Astrocyte (in vitro differentiated cells and primary cell): ENCODE data around the gene ZEB2. TPM values are rescaled to one million over a fixed set of nuclear protein-coding genes. Genes with fewer than 3 reads are reported as not detected.
A peak's percentile ranks its signal among the peaks of the same experiment; 100 is the strongest.

Experiments
- DNase-seq: peaks from one replicate; pipeline ENCODE4 v3.0.0-alpha.2; 2010; ENCODE audit warnings: low read depth
- FAIRE-seq: peaks from 2 replicates; lab custom pipeline; 2011; peaks lifted over from hg19 to GRCh38; lab: Jason Lieb, UNC
- H2AFZ ChIP-seq: 2 replicates; pipeline ENCODE4 v1.6.0; 2012; ENCODE audit warnings: low read depth, low read length, inconsistent platforms
- H3K27ac ChIP-seq: 2 replicates; pipeline ENCODE4 v1.5.1; 2011; ENCODE audit warnings: low read depth, low read length, inconsistent platforms
- H3K27me3 ChIP-seq: 2 replicates; pipeline ENCODE4 v1.6.0; 2011; ENCODE audit warnings: low read length, inconsistent platforms; ENCODE audit not compliant: insufficient read depth
- H3K36me3 ChIP-seq: 2 replicates; pipeline ENCODE4 v1.5.1; 2011; ENCODE audit warnings: low read length, inconsistent platforms; ENCODE audit not compliant: insufficient read depth
- H3K4me1 ChIP-seq: 2 replicates; pipeline ENCODE4 v1.5.1; 2011; ENCODE audit warnings: low read length, inconsistent platforms; ENCODE audit not compliant: insufficient read depth
- H3K4me2 ChIP-seq: 2 replicates; pipeline ENCODE4 v1.6.0; 2012; ENCODE audit warnings: low read length, inconsistent platforms
- H3K4me3 ChIP-seq: 2 replicates; pipeline ENCODE4 v1.5.1; 2011; ENCODE audit warnings: low read depth, mild to moderate bottlenecking, low read length, inconsistent platforms; ENCODE audit not compliant: insufficient read depth
- H3K79me2 ChIP-seq: 2 replicates; pipeline ENCODE4 v1.6.0; 2012; ENCODE audit warnings: mild to moderate bottlenecking, low read length, inconsistent platforms; ENCODE audit not compliant: insufficient read depth
- H3K9ac ChIP-seq: 2 replicates; pipeline ENCODE4 v1.6.0; 2012; ENCODE audit warnings: mild to moderate bottlenecking, low read length, inconsistent platforms
- H3K9me3 ChIP-seq: 2 replicates; pipeline ENCODE4 v1.5.1; 2012; ENCODE audit warnings: low read depth, mild to moderate bottlenecking, low read length, inconsistent platforms; ENCODE audit not compliant: insufficient read depth
- H4K20me1 ChIP-seq: 2 replicates; pipeline ENCODE4 v1.6.0; 2012; ENCODE audit warnings: low read length, inconsistent platforms; ENCODE audit not compliant: insufficient read depth
- H3K27ac Mint-ChIP-seq: one replicate; pipeline ENCODE4 v1.8.0; 2021; ENCODE audit warnings: mild to moderate bottlenecking, mixed read lengths; ENCODE audit not compliant: unreplicated experiment
- H3K27me3 Mint-ChIP-seq: one replicate; pipeline ENCODE4 v1.8.0; 2021; ENCODE audit warnings: low read depth, mixed read lengths; ENCODE audit not compliant: unreplicated experiment
- H3K36me3 Mint-ChIP-seq: one replicate; pipeline ENCODE4 v1.8.0; 2021; ENCODE audit warnings: low read depth, mixed read lengths; ENCODE audit not compliant: unreplicated experiment
- H3K4me1 Mint-ChIP-seq: one replicate; pipeline ENCODE4 v1.8.0; 2021; ENCODE audit warnings: low read depth, mixed read lengths; ENCODE audit not compliant: unreplicated experiment
- H3K4me3 Mint-ChIP-seq: one replicate; pipeline ENCODE4 v1.8.0; 2021; ENCODE audit warnings: mild to moderate bottlenecking, moderate library complexity, mixed read lengths; ENCODE audit not compliant: unreplicated experiment
- H3K9me3 Mint-ChIP-seq: one replicate; pipeline ENCODE4 v1.8.0; 2021; ENCODE audit warnings: mild to moderate bottlenecking, mixed read lengths; ENCODE audit not compliant: unreplicated experiment
- CTCF ChIP-seq: IDR thresholded peaks from 2 replicates; pipeline ENCODE4 v1.5.1; 2011; ENCODE audit warnings: low read depth, mild to moderate bottlenecking, inconsistent platforms, low read length, moderate library complexity; ENCODE audit not compliant: insufficient read depth
- EZH2 ChIP-seq: IDR thresholded peaks from 2 replicates; pipeline ENCODE4 v1.6.1; 2012; ENCODE audit warnings: mild to moderate bottlenecking, low read length, inconsistent platforms; ENCODE audit not compliant: insufficient read depth
- total RNA-seq: library from RNA; stranded (reverse); gene quantifications from 2 replicates; pipeline ENCODE4 v1.2.1, GENCODE V29; 2021

ZEB2 gene
- total RNA-seq, 1 donor from 2014 or later: 84.9 TPM

GRCh38 chr2:144443837-144444817 lies 75.8 kb downstream of the ZEB2 start:
- Mint-ChIP-seq H3K36me3 (peaks cover 17% of the 10 kb centered on the region), H3K27ac (no peak overlapping the region), H3K27me3 (no peaks in the 10 kb centered on the region), H3K9me3 (no peaks in the 10 kb centered on the region), H3K4me3 (no peak overlapping the region), H3K4me1 (peaks cover 31% of the 10 kb centered on the region)
- no peaks in the 10 kb centered on the region for H3K36me3 ChIP-seq
- H3K9ac ChIP-seq: no peak overlapping the region
- DNase-seq (no peak), FAIRE-seq (peak; percentile 68)
- no peak overlapping the region for H2AFZ ChIP-seq
- H3K9me3 ChIP-seq: no peaks in the 10 kb centered on the region
- H3K4me3 ChIP-seq: no peak overlapping the region
- no peak overlapping the region for H3K27ac ChIP-seq
- TF ChIP-seq CTCF (no peak), EZH2 (no peak)
- H3K4me1 ChIP-seq: no peaks in the 10 kb centered on the region
- H3K4me2 ChIP-seq: no peak overlapping the region
- H3K27me3 ChIP-seq: no peaks in the 10 kb centered on the region
- peaks cover 10% of the 10 kb centered on the region for H3K79me2 ChIP-seq
- H4K20me1 ChIP-seq: peaks cover 7% of the 10 kb centered on the region

GRCh38 chr2:144441711-144442141 lies 78.2 kb downstream of the ZEB2 start:
- Histone ChIP-seq H3K4me2 (no peak overlapping the region), H3K9me3 (no peaks in the 10 kb centered on the region), H3K9ac (no peak overlapping the region), H3K4me1 (no peaks in the 10 kb centered on the region), H3K27me3 (no peaks in the 10 kb centered on the region), H3K36me3 (no peaks in the 10 kb centered on the region), H3K27ac (no peak overlapping the region), H4K20me1 (peaks cover 20% of the 10 kb centered on the region), H2AFZ (no peak overlapping the region), H3K4me3 (no peak overlapping the region), H3K79me2 (peaks cover 11% of the 10 kb centered on the region)
- no peak for TF ChIP-seq CTCF
- TF ChIP-seq EZH2: no peak
- DNase-seq: no peak
- H3K27ac Mint-ChIP-seq: no peak overlapping the region
- peaks cover 27% of the 10 kb centered on the region for H3K4me1 Mint-ChIP-seq
- FAIRE-seq: no peak
- no peaks in the 10 kb centered on the region for H3K9me3 Mint-ChIP-seq
- H3K4me3 Mint-ChIP-seq: no peak overlapping the region
- no peaks in the 10 kb centered on the region for H3K27me3 Mint-ChIP-seq
- H3K36me3 Mint-ChIP-seq: peaks cover 16% of the 10 kb centered on the region

- no peak overlapping the region for H3K4me2 ChIP-seq
- H2AFZ ChIP-seq: no peak overlapping the region
- no peak overlapping the region for H3K27ac Mint-ChIP-seq
- peaks cover 27% of the 10 kb centered on the region for H3K4me1 Mint-ChIP-seq
- no peaks in the 10 kb centered on the region for H3K27me3 Mint-ChIP-seq
- FAIRE-seq (no peak), DNase-seq (no peak)
- no peaks in the 10 kb centered on the region for H3K4me1 ChIP-seq
- no peaks in the 10 kb centered on the region for H3K27me3 ChIP-seq
- no peak overlapping the region for H3K4me3 ChIP-seq
- no peak overlapping the region for H3K4me3 Mint-ChIP-seq
- peaks cover 20% of the 10 kb centered on the region for H4K20me1 ChIP-seq
- peaks cover under 1% of the 10 kb centered on the region for H3K9me3 Mint-ChIP-seq
- H3K36me3 Mint-ChIP-seq: peaks cover 10% of the 10 kb centered on the region
- peaks cover 20% of the 10 kb centered on the region for H3K79me2 ChIP-seq
- H3K36me3 ChIP-seq: no peaks in the 10 kb centered on the region
- H3K9me3 ChIP-seq: no peaks in the 10 kb centered on the region
- H3K9ac ChIP-seq: no peak overlapping the region
- TF ChIP-seq CTCF: no peak
- H3K27ac ChIP-seq: no peak overlapping the region
These were observed 79.9 kb downstream of the ZEB2 start for GRCh38 chr2:144439993-144440392.
